WTC11 (cell line): ENCODE results near the gene CAPRIN2. TPM values are rescaled to one million over a fixed set of nuclear protein-coding genes. Genes with fewer than 3 reads are reported as not detected.

Experiments used
- ATAC-seq: fragments of 200-7000 bp; cut with Tn5 transposase; 2 replicates; pipeline ENCODE4 v1.10.0; 2021; ENCODE audit warnings: mild to moderate bottlenecking, moderate library complexity
- CTCF ChIA-PET: fragments of 300-600 bp; sonication (Branson Sonifier 250); formaldehyde crosslinking; loops from one replicate; lab custom pipeline; 2021; ENCODE audit warnings: antibody characterized with exemption; lab: Charles Lee
- POLR2A ChIA-PET: fragments of 350-600 bp; sonication (Branson Sonifier 250); formaldehyde crosslinking; loops from one replicate; lab custom pipeline; 2021; ENCODE audit warnings: antibody characterized with exemption; lab: Charles Lee
- DNase-seq: peaks from one replicate; pipeline ENCODE4 v3.0.0; 2021; ENCODE audit warnings: low spot score
- H3K27ac Mint-ChIP-seq: 2 replicates; pipeline ENCODE4 v1.8.0; 2021; ENCODE audit warnings: mixed read lengths
- H3K27me3 Mint-ChIP-seq: 2 replicates; pipeline ENCODE4 v1.8.0; 2021; ENCODE audit warnings: low read depth, mild to moderate bottlenecking, moderate library complexity, mixed read lengths
- H3K36me3 Mint-ChIP-seq: 2 replicates; pipeline ENCODE4 v1.8.0; 2021; ENCODE audit warnings: mixed read lengths
- H3K4me1 Mint-ChIP-seq: 2 replicates; pipeline ENCODE4 v1.8.0; 2022; ENCODE audit warnings: mixed read lengths
- H3K4me3 Mint-ChIP-seq: 2 replicates; pipeline ENCODE4 v1.8.0; 2021; ENCODE audit warnings: mild to moderate bottlenecking, moderate library complexity, mixed read lengths
- H3K9me3 Mint-ChIP-seq: 2 replicates; pipeline ENCODE4 v1.8.0; 2021; ENCODE audit warnings: mixed read lengths
- ATF6 ChIP-seq: sonication (generic); formaldehyde crosslinking; IDR thresholded peaks from 2 replicates; pipeline ENCODE4 v1.8.1; 2023; ENCODE audit warnings: mild to moderate bottlenecking, missing genetic modification reagents
- ELF4 ChIP-seq: sonication (generic); formaldehyde crosslinking; IDR thresholded peaks from 2 replicates; pipeline ENCODE4 v1.8.1; 2022; ENCODE audit warnings: low read depth, mild to moderate bottlenecking, moderate library complexity, missing genetic modification reagents
- EMX1 ChIP-seq: fragments of 250-450 bp; sonication (Bioruptor Pico); IDR thresholded peaks from 2 replicates; pipeline ENCODE4 v1.8.0; 2021; ENCODE audit warnings: mild to moderate bottlenecking
- ETV6 ChIP-seq: sonication (generic); formaldehyde crosslinking; IDR thresholded peaks from 2 replicates; pipeline ENCODE4 v1.8.1; 2022; ENCODE audit warnings: mild to moderate bottlenecking, missing genetic modification reagents
- FOXP1 ChIP-seq: sonication (generic); formaldehyde crosslinking; IDR thresholded peaks from 2 replicates; pipeline ENCODE4 v1.8.0; 2022; ENCODE audit warnings: missing genetic modification reagents, mild to moderate bottlenecking, moderate library complexity, borderline replicate concordance
- GTF2I ChIP-seq: fragments of 250-450 bp; sonication (Bioruptor Pico); conservative IDR thresholded peaks from 2 replicates; pipeline ENCODE4 v1.4.0; 2021; ENCODE audit warnings: mild to moderate bottlenecking
- HMGA2 ChIP-seq: fragments of 250-450 bp; sonication (Bioruptor Pico); IDR thresholded peaks from 2 replicates; pipeline ENCODE4 v1.4.0; 2021; ENCODE audit warnings: mild to moderate bottlenecking, moderate library complexity
- HMGXB4 ChIP-seq: sonication (generic); formaldehyde crosslinking; IDR thresholded peaks from 2 replicates; pipeline ENCODE4 v1.8.1; 2023; ENCODE audit warnings: mild to moderate bottlenecking, moderate library complexity, missing genetic modification reagents
- IRF1 ChIP-seq: sonication (generic); formaldehyde crosslinking; IDR thresholded peaks from 2 replicates; pipeline ENCODE4 v1.8.0; 2023; ENCODE audit warnings: missing genetic modification reagents
- IRF2 ChIP-seq: sonication (generic); formaldehyde crosslinking; IDR thresholded peaks from 2 replicates; pipeline ENCODE4 v1.8.0; 2022; ENCODE audit warnings: low read depth, missing genetic modification reagents, borderline replicate concordance
- MLX ChIP-seq: sonication (generic); formaldehyde crosslinking; IDR thresholded peaks from 2 replicates; pipeline ENCODE4 v1.8.1; 2023; ENCODE audit warnings: mild to moderate bottlenecking, missing genetic modification reagents, moderate library complexity
- NR3C1 ChIP-seq: sonication (generic); formaldehyde crosslinking; conservative IDR thresholded peaks from 2 replicates; pipeline ENCODE4 v1.8.1; 2023; ENCODE audit warnings: low read depth, mild to moderate bottlenecking, missing genetic modification reagents
- SOX15 ChIP-seq: fragments of 250-450 bp; sonication (Bioruptor Pico); IDR thresholded peaks from 2 replicates; pipeline ENCODE4 v1.9.0; 2021; ENCODE audit warnings: mild to moderate bottlenecking
- ZBTB43 ChIP-seq: sonication (generic); formaldehyde crosslinking; IDR thresholded peaks from 2 replicates; pipeline ENCODE4 v1.8.1; 2023; ENCODE audit warnings: mild to moderate bottlenecking, missing genetic modification reagents
- ZNF219 ChIP-seq: sonication (generic); formaldehyde crosslinking; IDR thresholded peaks from 2 replicates; pipeline ENCODE4 v1.8.0; 2023; ENCODE audit warnings: missing genetic modification reagents, mild to moderate bottlenecking, borderline replicate concordance
- ZNF281 ChIP-seq: sonication (generic); formaldehyde crosslinking; IDR thresholded peaks from 2 replicates; pipeline ENCODE4 v1.8.0; 2023; ENCODE audit warnings: mild to moderate bottlenecking, missing genetic modification reagents
- ZNF671 ChIP-seq: fragments of 250-450 bp; sonication (Bioruptor Pico); IDR thresholded peaks from 2 replicates; pipeline ENCODE4 v1.8.0; 2021; ENCODE audit warnings: mild to moderate bottlenecking
- ZSCAN18 ChIP-seq: fragments of 250-450 bp; sonication (Bioruptor Pico); IDR thresholded peaks from 2 replicates; pipeline ENCODE4 v2.1.2; 2022; ENCODE audit warnings: mild to moderate bottlenecking, moderate library complexity
- total RNA-seq: library from RNA; stranded (reverse); gene quantifications from 3 replicates; pipeline ENCODE4 v1.2.3, GENCODE V29; 2021
- TF ChIP-seq, protein P1 (sequence below): sonication (generic); formaldehyde crosslinking; IDR thresholded peaks from 2 replicates; pipeline ENCODE4 v1.8.0; 2022; ENCODE audit warnings: missing genetic modification reagents

The CAPRIN2 gene
- total RNA-seq, 1 experiment from 2014 or later = 62.7 TPM

DNA sequence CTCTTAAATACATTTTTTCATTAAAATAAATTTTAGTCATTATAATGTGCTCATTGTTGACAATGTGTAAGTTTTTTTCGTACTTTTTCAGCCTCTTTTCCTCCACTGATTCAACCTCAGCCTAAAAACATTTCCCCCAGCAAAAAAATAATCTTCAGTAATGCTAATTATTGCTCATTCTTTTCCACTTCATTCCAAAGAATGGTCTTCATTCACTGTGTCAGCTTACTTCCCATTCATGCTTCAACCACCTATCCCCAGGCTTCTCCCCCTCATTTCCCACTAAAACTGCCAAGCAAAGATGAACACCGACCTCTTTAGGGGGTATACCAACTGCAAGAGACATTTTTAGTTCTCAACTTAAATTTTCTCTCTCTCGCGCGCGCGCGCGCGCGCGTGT lies 56.4 kb downstream of the CAPRIN2 start (continued):
- TF ChIP-seq ZNF281 (CRISPR knock-in tag) (no peak), NR3C1 (no peak), IRF1 (CRISPR knock-in tag) (no peak), EMX1 (CRISPR knock-in tag) (no peak), HMGXB4 (CRISPR knock-in tag) (no peak), HMGA2 (CRISPR knock-in tag) (no peak), ZNF219 (CRISPR knock-in tag) (no peak), IRF2 (CRISPR knock-in tag) (no peak), ZSCAN18 (CRISPR knock-in tag) (no peak), ETV6 (CRISPR knock-in tag) (no peak), GTF2I (CRISPR knock-in tag) (no peak)
- TF ChIP-seq, protein P1, sequence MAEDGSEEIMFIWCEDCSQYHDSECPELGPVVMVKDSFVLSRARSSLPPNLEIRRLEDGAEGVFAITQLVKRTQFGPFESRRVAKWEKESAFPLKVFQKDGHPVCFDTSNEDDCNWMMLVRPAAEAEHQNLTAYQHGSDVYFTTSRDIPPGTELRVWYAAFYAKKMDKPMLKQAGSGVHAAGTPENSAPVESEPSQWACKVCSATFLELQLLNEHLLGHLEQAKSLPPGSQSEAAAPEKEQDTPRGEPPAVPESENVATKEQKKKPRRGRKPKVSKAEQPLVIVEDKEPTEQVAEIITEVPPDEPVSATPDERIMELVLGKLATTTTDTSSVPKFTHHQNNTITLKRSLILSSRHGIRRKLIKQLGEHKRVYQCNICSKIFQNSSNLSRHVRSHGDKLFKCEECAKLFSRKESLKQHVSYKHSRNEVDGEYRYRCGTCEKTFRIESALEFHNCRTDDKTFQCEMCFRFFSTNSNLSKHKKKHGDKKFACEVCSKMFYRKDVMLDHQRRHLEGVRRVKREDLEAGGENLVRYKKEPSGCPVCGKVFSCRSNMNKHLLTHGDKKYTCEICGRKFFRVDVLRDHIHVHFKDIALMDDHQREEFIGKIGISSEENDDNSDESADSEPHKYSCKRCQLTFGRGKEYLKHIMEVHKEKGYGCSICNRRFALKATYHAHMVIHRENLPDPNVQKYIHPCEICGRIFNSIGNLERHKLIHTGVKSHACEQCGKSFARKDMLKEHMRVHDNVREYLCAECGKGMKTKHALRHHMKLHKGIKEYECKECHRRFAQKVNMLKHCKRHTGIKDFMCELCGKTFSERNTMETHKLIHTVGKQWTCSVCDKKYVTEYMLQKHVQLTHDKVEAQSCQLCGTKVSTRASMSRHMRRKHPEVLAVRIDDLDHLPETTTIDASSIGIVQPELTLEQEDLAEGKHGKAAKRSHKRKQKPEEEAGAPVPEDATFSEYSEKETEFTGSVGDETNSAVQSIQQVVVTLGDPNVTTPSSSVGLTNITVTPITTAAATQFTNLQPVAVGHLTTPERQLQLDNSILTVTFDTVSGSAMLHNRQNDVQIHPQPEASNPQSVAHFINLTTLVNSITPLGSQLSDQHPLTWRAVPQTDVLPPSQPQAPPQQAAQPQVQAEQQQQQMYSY (CRISPR knock-in tag) = no peak

DNA sequence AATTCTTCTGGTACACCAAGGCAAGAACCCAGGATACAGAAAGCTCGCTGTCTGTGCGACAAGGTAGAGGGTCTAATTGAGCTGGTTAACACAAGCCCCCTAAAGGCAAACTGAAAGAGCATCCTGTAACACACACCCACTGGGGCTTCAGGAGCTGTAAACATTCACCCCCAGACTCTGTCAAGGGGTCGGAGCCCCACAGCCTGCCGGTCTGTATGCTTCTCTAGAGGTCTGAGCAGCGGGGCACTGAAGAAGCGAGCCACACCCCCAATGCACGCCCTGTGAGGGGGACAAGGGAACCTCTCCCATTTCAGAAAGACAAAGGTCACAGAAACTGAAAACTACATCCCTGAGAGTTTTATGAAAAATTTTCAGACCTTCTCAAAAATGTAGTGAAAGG lies 57.8 kb downstream of the CAPRIN2 start:
- ChIA-PET CTCF (interaction anchor here (2.6 to 3.0 kb wide), 2 partner anchors 58 to 99 kb away, joined by 19 to 35 read pairs; partner anchors contain the start of gene CAPRIN2), POLR2A (no interaction called here)
- peak overlapping the region; percentile 93 for H3K4me3 Mint-ChIP-seq
- peaks cover 35% of the 10 kb centered on the region for H3K4me1 Mint-ChIP-seq
- ATAC-seq = no peak
- no peaks in the 10 kb centered on the region for H3K27me3 Mint-ChIP-seq
- no peaks in the 10 kb centered on the region for H3K9me3 Mint-ChIP-seq
- DNase-seq = no peak
- no peak overlapping the region for H3K27ac Mint-ChIP-seq
- H3K36me3 Mint-ChIP-seq = no peaks in the 10 kb centered on the region
- TF ChIP-seq ZNF671 (CRISPR knock-in tag) (no peak), ZSCAN18 (CRISPR knock-in tag) (no peak), HMGA2 (CRISPR knock-in tag) (no peak), MLX (CRISPR knock-in tag) (no peak), ELF4 (CRISPR knock-in tag) (no peak), ATF6 (no peak), ZBTB43 (CRISPR knock-in tag) (no peak), FOXP1 (CRISPR knock-in tag) (no peak), SOX15 (CRISPR knock-in tag) (no peak)
